ENCODE data around the gene ABCC12.
A peak's percentile ranks its signal among the peaks of the same experiment; 100 is the strongest.

The ABCC12 gene

DNA sequence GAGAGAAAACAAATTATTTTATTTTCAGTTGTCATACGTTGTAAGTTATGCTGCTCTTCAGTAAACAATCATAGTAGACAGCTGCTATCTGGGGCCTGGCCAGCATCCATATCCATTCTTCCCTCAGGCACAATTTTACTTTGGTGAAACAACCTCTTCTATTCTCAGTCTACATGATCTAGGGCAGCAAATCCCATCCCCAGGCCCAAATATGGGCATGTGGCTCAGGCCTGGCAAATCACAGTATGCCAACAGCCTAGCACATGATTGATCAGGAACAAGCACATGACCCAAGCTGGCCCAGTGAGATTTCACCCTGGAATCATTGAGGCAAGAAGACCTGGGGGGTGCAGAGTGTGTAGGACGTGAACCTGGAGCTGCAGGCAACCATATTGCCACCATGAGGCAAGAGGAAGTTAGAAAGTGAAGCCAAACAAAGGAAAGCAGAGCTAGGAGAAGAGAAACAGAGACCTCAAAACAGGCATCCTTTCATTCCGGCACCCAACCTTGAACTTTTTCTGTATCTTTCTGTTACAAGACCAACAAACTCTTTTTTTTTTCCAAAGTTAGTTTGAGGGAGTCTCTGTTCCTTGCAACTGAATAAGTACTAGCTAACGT, 10.3 kb upstream of the ABCC12 start:
- DNase-seq (ENCODE audit: low spot score): no peak

DNA sequence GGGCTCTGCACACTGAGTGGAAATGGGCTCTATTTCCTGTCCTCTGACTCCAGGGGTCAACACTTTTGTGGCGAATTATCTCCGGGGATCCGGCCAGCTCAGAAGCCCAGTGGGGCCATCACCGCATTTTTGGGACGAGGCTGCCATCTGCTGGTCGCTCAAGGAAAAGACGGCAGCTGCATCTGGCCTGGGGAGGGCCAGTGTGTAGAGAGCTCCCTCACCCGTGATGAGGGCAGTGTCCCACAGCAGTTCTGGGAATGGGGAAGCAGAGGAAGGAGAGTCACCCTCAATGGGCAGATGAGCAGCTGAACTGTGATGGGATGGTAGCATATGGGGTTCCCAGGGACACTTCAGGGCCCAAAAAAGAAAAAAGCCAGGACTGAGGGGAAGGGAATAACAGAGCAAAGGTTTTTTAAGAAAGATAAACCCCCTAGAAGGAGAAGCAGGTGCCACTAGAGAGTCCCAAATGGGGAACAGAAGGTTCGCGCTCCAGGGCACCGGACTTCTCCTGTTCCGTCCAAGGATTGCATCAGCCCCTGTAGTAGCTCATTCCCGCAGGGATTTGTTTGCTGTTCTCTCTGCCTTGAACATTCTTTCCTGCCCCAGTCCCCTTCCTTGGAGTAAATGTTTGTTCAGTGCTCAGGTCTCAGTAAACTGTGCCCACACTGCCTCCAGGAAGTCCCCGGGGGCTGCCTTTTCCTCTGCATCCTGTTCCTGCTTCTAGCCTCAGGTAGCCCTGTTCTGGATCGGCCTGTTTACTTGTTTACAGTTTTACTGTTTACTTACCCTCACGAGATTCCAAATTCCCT, 9.3 kb upstream of the ABCC12 start:
- peak; percentile 74 for DNase-seq (ENCODE audit: low spot score)

- DNase-seq (ENCODE audit: low spot score): no peak
Observed at GRCh38 chr16:48162839-48163410, 7.1 kb upstream of the ABCC12 start.

DNA sequence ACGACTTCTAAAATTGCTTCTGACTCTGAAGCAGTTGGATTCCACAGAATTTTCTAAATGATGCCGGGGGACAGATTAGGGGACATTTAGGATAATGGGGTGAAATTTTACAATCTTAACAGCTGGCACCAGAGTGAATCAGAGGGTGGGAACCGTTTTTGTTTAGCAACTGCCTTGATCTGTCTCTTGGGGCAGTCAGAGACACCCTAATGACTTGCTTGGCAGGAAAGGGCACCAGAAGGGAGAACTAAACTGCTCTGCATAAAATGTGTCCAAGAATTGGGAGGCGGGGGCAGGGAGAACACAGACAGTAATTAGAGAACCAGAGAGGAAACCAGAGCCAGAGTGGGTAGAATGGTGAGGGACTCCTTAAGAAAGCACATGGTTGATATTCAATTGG, 6.1 kb upstream of the ABCC12 start:
- no peak for DNase-seq (ENCODE audit: low spot score)

- DNase-seq (ENCODE audit: low spot score): no peak
Observed at GRCh38 chr16:48160575-48160974, 4.8 kb upstream of the ABCC12 start.

DNA sequence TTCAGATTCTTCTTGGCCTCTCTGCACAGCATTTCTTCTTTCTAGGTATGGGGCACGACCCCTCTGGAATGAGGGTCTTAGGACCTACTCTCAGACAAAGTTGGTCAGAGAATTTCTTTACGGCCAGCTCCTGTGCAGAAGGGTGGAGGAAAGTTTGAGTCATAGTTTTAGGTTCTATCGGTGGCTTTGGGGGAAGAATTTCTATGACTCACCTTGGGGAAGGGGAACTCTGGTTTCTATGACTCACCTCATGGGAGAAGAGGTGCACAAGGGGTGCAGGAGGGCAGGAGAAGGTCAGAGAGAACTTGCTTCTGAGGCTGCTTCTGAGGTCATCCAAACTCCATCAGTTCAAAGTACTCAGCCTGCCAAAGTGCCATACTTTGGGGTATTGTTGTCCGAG, 2.5 kb upstream of the ABCC12 start:
- DNase-seq (ENCODE audit: low spot score): peak; percentile 81

DNA sequence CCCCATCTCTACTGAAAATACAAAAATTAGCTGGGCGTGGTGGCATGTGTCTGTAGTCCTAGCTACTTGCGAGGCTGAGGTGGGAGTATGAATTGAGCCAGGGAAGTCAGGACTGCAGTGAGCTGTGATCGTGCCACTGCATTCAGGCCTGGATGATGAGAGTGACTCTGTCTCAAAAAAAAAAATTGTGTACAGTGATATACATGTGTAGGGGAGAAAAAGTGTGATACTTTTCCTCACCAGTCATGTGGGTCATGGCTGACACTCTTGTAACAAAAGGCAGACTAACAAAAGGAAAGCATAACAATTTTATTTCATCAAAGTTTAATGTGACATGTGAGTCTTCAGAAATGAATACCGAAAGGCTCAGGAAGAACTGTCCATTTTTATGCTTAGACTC, 2.0 kb upstream of the ABCC12 start:
- DNase-seq (ENCODE audit: low spot score): no peak

GRCh38 chr16:48157302-48157701, 1.5 kb upstream of the ABCC12 start:
- no peak for DNase-seq (ENCODE audit: low spot score)

- DNase-seq (ENCODE audit: low spot score): peak; percentile 81
Observed at GRCh38 chr16:48156790-48157209, 1.0 kb upstream of the ABCC12 start.

DNA sequence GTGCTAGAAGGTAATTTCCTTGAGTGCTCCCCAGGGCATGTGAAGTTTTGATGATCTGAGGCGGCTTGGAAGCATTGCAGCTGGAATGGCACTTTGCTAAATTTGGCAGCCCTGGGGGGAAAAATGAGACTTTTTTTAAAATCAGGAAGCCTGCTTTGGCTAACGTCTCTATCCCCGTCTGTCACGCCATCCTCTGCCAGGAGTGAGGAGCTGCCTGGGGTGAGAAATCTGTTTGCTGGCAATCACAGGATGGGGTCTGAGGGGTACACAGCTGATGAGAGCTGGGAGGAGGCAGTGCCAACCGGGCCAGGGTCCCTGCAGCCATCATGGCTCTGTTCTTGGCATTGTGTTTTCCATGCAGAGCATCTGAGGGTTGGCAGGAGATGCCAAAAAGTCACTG, 2.0 kb downstream of the ABCC12 start:
- DNase-seq (ENCODE audit: low spot score): no peak

DNA sequence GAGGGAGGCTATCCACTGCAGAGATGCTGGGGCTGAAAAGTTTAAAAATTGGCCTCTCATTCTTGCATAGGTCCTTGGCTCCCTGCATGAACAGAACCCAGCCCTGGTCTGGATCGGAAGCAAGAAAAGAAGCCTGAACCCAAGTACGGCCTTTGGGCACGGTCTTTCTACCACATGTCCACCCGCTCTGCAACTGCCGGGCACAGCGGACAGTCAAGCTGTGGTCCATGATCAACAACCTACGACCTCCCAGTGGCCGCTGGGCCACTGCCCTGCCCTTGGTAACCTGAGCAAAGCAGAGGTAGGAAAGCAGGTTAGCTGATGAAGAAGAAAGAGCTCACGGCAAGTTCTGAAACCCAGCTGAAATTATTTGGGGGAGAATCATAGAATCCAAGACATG, 3.6 kb downstream of the ABCC12 start:
- no peak for DNase-seq (ENCODE audit: low spot score)

DNA sequence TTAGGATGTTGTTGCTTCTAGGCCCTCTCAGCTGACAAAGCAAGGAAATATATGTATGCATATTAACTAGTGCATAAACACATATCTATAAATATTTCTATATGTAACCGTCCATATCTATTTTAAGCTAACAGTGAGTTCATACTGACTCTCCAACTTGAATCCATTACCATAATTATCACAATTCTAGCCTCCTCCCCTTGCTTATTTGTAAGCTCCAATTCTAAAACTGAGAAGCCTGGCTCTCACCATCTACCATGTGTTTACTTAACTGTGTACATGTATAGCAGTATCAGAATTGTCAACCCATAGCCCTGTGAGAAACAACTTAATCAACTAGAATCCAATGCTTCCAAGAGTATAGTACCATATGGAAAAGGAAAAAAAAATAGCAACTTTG, 5.1 kb downstream of the ABCC12 start:
- DNase-seq (ENCODE audit: low spot score): no peak

DNA sequence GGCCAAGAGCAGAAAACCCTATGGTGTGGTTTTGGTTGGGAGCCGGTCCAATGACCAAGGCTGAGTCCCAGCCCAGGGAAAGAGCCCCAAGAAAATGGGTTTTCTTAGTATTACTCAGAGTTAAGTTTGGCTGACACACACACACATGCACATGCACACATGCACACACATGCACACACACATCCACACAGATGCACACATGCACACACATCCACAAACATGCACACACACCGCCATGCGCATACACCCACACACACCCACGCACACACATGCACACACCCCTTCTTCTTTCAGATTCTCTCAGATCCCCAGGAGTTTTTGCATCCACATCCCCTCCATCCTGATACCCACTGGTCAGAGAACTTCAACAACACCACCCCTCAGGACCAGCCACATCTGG, 9.1 kb downstream of the ABCC12 start:
- DNase-seq (ENCODE audit: low spot score): no peak

DNA sequence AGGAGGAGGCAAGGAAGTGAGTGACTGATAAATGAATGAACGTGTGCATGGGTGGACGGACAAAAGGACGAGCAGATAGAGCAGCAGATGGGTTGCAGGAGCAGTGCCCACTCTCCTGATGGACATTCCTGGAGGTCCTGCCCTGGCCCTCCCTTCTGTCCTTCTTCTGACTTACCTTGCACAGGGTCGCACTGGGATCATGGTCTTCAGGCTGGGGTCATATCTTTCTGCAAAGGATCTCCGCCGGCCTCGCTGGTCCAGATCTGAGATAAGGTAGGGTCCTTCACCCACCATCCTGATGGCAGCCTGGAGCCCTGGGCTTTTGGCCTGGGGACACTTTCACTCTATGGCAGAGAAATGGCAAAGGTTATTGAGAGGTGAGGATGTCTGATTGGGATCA, 9.7 kb downstream of the ABCC12 start:
- no peak for DNase-seq (ENCODE audit: low spot score)

GRCh38 chr16:48143812-48144368, 11.9 kb downstream of the ABCC12 start:
- no peak for DNase-seq (ENCODE audit: low spot score)

DNA sequence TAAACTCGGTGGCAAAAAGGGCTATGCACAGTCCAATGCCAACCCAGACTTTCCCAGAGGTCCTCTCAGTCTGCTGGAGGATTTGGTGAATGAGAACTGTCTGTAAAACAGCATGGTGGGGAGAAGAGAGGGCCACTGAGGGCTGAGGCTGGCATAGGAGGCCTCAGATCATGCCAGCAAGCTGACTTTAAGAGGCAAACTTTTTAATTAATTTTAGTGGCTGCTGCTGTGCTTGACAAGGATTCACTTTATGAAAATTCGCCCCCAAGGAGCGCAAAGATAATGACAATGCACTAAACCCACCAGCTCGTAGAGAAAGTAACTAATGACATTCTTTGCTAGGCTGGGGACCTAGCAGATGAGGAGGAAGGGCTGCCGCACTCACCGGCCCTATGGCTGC, 15.0 kb downstream of the ABCC12 start:
- no peak for DNase-seq (ENCODE audit: low spot score)

DNA sequence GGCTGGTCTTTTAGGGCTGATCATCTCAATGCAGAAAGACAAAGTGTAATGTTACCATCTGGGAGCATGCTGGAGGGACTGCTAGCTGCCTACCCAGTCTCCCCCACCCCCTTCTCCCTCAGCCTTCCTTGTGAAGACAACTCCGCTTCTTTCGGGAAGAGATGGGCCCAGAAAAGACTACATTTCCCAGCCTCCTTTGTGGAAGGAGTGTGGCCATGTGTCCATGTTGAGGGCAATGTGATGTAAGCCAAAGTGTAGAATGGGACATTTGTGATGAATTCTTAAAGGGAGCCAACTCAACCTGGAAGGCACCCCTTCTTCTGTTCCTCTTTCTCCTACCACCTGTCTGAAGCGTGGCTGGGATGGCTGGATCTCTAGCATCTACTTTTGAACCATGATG, 16.3 kb downstream of the ABCC12 start:
- no peak for DNase-seq (ENCODE audit: low spot score)

- DNase-seq (ENCODE audit: low spot score): no peak
Observed at GRCh38 chr16:48138543-48138942, 17.2 kb downstream of the ABCC12 start.

GRCh38 chr16:48137822-48138221, 18.0 kb downstream of the ABCC12 start:
- DNase-seq (ENCODE audit: low spot score): no peak

GRCh38 chr16:48136547-48137360, 19.0 kb downstream of the ABCC12 start:
- DNase-seq (ENCODE audit: low spot score): no peak

GRCh38 chr16:48133455-48134211, 22.2 kb downstream of the ABCC12 start:
- no peak for DNase-seq (ENCODE audit: low spot score)

DNA sequence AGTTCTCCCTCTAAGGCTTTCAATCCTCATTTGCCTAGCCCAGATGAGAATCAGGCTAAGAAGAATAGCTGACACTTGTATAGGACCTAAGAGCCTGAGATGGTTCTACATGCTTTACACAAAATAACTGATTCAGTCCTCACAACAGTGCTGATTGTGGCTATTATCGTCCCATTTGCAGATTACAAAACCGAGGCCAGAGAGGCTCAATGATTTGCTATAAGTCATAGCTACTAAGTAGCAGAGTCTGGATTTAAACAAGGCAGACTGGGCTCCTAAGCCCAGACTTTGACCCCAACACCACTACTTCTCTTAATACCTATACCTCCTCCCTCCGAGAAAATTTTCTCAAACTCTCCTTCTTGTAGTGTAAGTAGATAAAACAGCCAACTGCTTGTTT, 23.1 kb downstream of the ABCC12 start:
- no peak for DNase-seq (ENCODE audit: low spot score)

Data from activated CD4-positive, alpha-beta T cell treated with anti-CD3 and anti-CD28 coated beads, Interleukin-2, Interleukin-4, amounts not matched to agents 100 ng/mL and 50 ng/mL, durations not matched to agents 16 hours and 8 hours (primary cell).